WI38 (cell line): ENCODE measurements around the gene FAM9C.

ENCODE experiments used
- H3K4me3 ChIP-seq: 2 replicates; pipeline ENCODE4 v1.5.1; 2011; ENCODE audit warnings: low read depth, mild to moderate bottlenecking, control low read depth, low read length
- CTCF ChIP-seq: IDR thresholded peaks from 2 replicates; pipeline ENCODE4 v1.5.1; 2012; ENCODE audit warnings: low read depth, mild to moderate bottlenecking, control low read depth, low read length

The FAM9C gene

GRCh38 chrX:12991575-12991974, 52.8 kb downstream of the FAM9C start:
- no peak overlapping the region for H3K4me3 ChIP-seq
- TF ChIP-seq CTCF: no peak

- no peak for TF ChIP-seq CTCF
- no peak overlapping the region for H3K4me3 ChIP-seq
These were observed 55.0 kb downstream of the FAM9C start for GRCh38 chrX:12989461-12989860.

GRCh38 chrX:12988797-12989196, 55.6 kb downstream of the FAM9C start:
- H3K4me3 ChIP-seq: no peak overlapping the region
- TF ChIP-seq CTCF: no peak

GRCh38 chrX:12987900-12988594, 56.4 kb downstream of the FAM9C start:
- no peak overlapping the region for H3K4me3 ChIP-seq
- TF ChIP-seq CTCF: no peak

GRCh38 chrX:12987340-12987739, 57.1 kb downstream of the FAM9C start:
- no peak overlapping the region for H3K4me3 ChIP-seq
- no peak for TF ChIP-seq CTCF

GRCh38 chrX:12986886-12987285, 57.5 kb downstream of the FAM9C start:
- TF ChIP-seq CTCF: no peak
- H3K4me3 ChIP-seq: no peak overlapping the region

GRCh38 chrX:12986164-12986779, 58.1 kb downstream of the FAM9C start:
- TF ChIP-seq CTCF: no peak

More at GRCh38 chrX:12986164-12986779, 58.1 kb downstream of the FAM9C start:
- no peak overlapping the region for H3K4me3 ChIP-seq
